ENCODE data around the gene SLA2.
A peak's percentile ranks its signal among the peaks of the same experiment; 100 is the strongest.

The SLA2 gene

GRCh38 chr20:36591281-36591680, 54.7 kb downstream of the SLA2 start:
- H3K9me3 ChIP-seq (ENCODE audit: insufficient read depth, low read length, severe bottlenecking), result no peaks in the 10 kb centered on the region
- H3K27ac ChIP-seq (ENCODE audit: low read length), result peak overlapping the region; percentile 3; the same call in 1 of the 2 replicates
- no peak overlapping the region for H3K4me3 ChIP-seq (ENCODE audit: low read depth in 1 of 2, low read length in 2 of 2)
- DNase-seq, result no peak
- no peak overlapping the region for H3K9ac ChIP-seq (ENCODE audit: low read depth, low read length)
- H3K79me2 ChIP-seq (ENCODE audit: insufficient read depth, low read length), result peaks cover 9% of the 10 kb centered on the region; the same call in 1 of the 2 replicates
- H3K27me3 ChIP-seq (ENCODE audit: insufficient read depth, low read length, poor library complexity), result no peaks in the 10 kb centered on the region
- peaks cover 73% of the 10 kb centered on the region for H3K36me3 ChIP-seq (ENCODE audit: insufficient read depth, low read length)
- TF ChIP-seq EZH2 (IDR thresholded peaks at IDR 0.05; ENCODE audit: borderline replicate concordance, low read depth, low read length, severe bottlenecking) (no peak), CTCF (IDR thresholded peaks at IDR 0.05; ENCODE audit: borderline replicate concordance, extremely low read depth, low read length, poor library complexity, severe bottlenecking) (no peak)
- peaks cover 35% of the 10 kb centered on the region for H4K20me1 ChIP-seq (ENCODE audit: insufficient read depth, low read length)
- peaks cover 27% of the 10 kb centered on the region for H3K4me1 ChIP-seq (ENCODE audit: insufficient read depth, low read length)
- H2AFZ ChIP-seq (ENCODE audit: low read depth, low read length), result no peak overlapping the region
- no peak overlapping the region for H3K4me2 ChIP-seq (ENCODE audit: insufficient read depth, low read length)
- ATAC-seq (ENCODE audit: insufficient read depth, low read depth), result no peak

GRCh38 chr20:36587388-36588070, 58.5 kb downstream of the SLA2 start:
- DNase-seq (no peak), ATAC-seq (ENCODE audit: insufficient read depth, low read depth) (no peak)
- Histone ChIP-seq H3K9ac (ENCODE audit: low read depth, low read length) (no peak overlapping the region), H3K9me3 (ENCODE audit: insufficient read depth, low read length, severe bottlenecking) (no peaks in the 10 kb centered on the region), H3K36me3 (ENCODE audit: insufficient read depth, low read length) (peaks cover 86% of the 10 kb centered on the region), H3K4me1 (ENCODE audit: insufficient read depth, low read length) (peaks cover 13% of the 10 kb centered on the region), H3K27me3 (ENCODE audit: insufficient read depth, low read length, poor library complexity) (no peaks in the 10 kb centered on the region), H3K4me2 (ENCODE audit: insufficient read depth, low read length) (no peak overlapping the region), H4K20me1 (ENCODE audit: insufficient read depth, low read length) (peaks cover 36% of the 10 kb centered on the region), H3K4me3 (ENCODE audit: low read depth in 1 of 2, low read length in 2 of 2) (no peak overlapping the region), H3K27ac (ENCODE audit: low read length) (no peak overlapping the region; the same call in 1 of the 2 replicates), H2AFZ (ENCODE audit: low read depth, low read length) (no peak overlapping the region), H3K79me2 (ENCODE audit: insufficient read depth, low read length) (peaks cover 13% of the 10 kb centered on the region; the same call in 1 of the 2 replicates)
- TF ChIP-seq CTCF (IDR thresholded peaks at IDR 0.05; ENCODE audit: borderline replicate concordance, extremely low read depth, low read length, poor library complexity, severe bottlenecking) (no peak), EZH2 (IDR thresholded peaks at IDR 0.05; ENCODE audit: borderline replicate concordance, low read depth, low read length, severe bottlenecking) (no peak)

- no peak for TF ChIP-seq CTCF (IDR thresholded peaks at IDR 0.05; ENCODE audit: borderline replicate concordance, extremely low read depth, low read length, poor library complexity, severe bottlenecking)
- TF ChIP-seq EZH2 (IDR thresholded peaks at IDR 0.05; ENCODE audit: borderline replicate concordance, low read depth, low read length, severe bottlenecking), result no peak
- H3K36me3 ChIP-seq (ENCODE audit: insufficient read depth, low read length), result peaks cover 88% of the 10 kb centered on the region
- DNase-seq (no peak), ATAC-seq (ENCODE audit: insufficient read depth, low read depth) (no peak; the same call in 2 of the 3 replicates)
- H4K20me1 ChIP-seq (ENCODE audit: insufficient read depth, low read length), result peaks cover 30% of the 10 kb centered on the region; the same call in 1 of the 2 replicates
- H3K4me2 ChIP-seq (ENCODE audit: insufficient read depth, low read length), result no peak overlapping the region
- no peaks in the 10 kb centered on the region for H3K27me3 ChIP-seq (ENCODE audit: insufficient read depth, low read length, poor library complexity)
- H3K9ac ChIP-seq (ENCODE audit: low read depth, low read length), result no peak overlapping the region
- H3K9me3 ChIP-seq (ENCODE audit: insufficient read depth, low read length, severe bottlenecking), result no peaks in the 10 kb centered on the region
- peaks cover 17% of the 10 kb centered on the region; the same call in 1 of the 2 replicates for H3K79me2 ChIP-seq (ENCODE audit: insufficient read depth, low read length)
- H3K4me3 ChIP-seq (ENCODE audit: low read depth in 1 of 2, low read length in 2 of 2), result no peak overlapping the region
- H3K4me1 ChIP-seq (ENCODE audit: insufficient read depth, low read length), result no peaks in the 10 kb centered on the region
- no peak overlapping the region for H2AFZ ChIP-seq (ENCODE audit: low read depth, low read length)
- H3K27ac ChIP-seq (ENCODE audit: low read length), result no peak overlapping the region
Measured at GRCh38 chr20:36585410-36586125, 60.4 kb downstream of the SLA2 start.

All from DND-41 (cell line).